ENCODE data around the gene TMEM120A. TPM values are rescaled to one million over a fixed set of nuclear protein-coding genes. Genes with fewer than 3 reads are reported as not detected.

The TMEM120A gene
- total and polyA plus RNA-seq, 12 donors = 132 to 220 (median 152) TPM

- peak overlapping the region in 4 of 10 donors; percentile 13 to 31 (median 21) for H3K27ac ChIP-seq
- no peak overlapping the region for H3K4me3 ChIP-seq
- no peak for TF ChIP-seq CTCF (IDR thresholded peaks at IDR 0.05)
- peak in 1 of 8 donors; percentile 0 for ATAC-seq
- no peaks in the 10 kb centered on the region for H3K27me3 ChIP-seq
- WGBS, 2 donors = 91 to 94% methylated on average over 44 of the region's 44 CpGs
- intact Hi-C loops (cut with DNase I) = loop anchor here in 2 of 10 donors (5.0 kb wide), 1 partner anchor 37 kb away; no protein-coding TSS in a partner anchor
- DNase-seq = no peak
- H3K36me3 ChIP-seq = peaks cover 9 to 90% (median 64%) of the 10 kb centered on the region in 9 donors
- H3K9me3 ChIP-seq = no peaks in the 10 kb centered on the region
- H3K4me1 ChIP-seq = peaks cover 2 to 25% (median 6%) of the 10 kb centered on the region in 9 donors
These were observed 10.0 kb downstream of the TMEM120A start for GRCh38 chr7:75984130-75985008.

GRCh38 chr7:75983471-75984129 is 10.8 kb downstream of the TMEM120A start:
- peak overlapping the region in 4 of 10 donors; percentile 13 to 31 (median 21) for H3K27ac ChIP-seq
- TF ChIP-seq CTCF (IDR thresholded peaks at IDR 0.05) = no peak
- no peaks in the 10 kb centered on the region for H3K27me3 ChIP-seq
- H3K4me1 ChIP-seq = peaks cover 7 to 29% (median 14%) of the 10 kb centered on the region in 9 donors
- H3K36me3 ChIP-seq = peaks cover 9 to 97% (median 69%) of the 10 kb centered on the region in 9 donors
- ATAC-seq (no peak), DNase-seq (no peak)
- WGBS, 2 donors = 84 to 88% methylated on average over 26 of the region's 26 CpGs
- H3K4me3 ChIP-seq = no peak overlapping the region
- intact Hi-C loops (cut with DNase I) = no loop called here
- no peaks in the 10 kb centered on the region for H3K9me3 ChIP-seq

- Histone ChIP-seq H3K4me3 (no peak overlapping the region), H3K36me3 (peaks cover 9 to 96% (median 64%) of the 10 kb centered on the region in 9 donors), H3K27ac (peak overlapping the region in 2 of 10 donors; percentile 2 to 24), H3K9me3 (no peaks in the 10 kb centered on the region), H3K27me3 (no peaks in the 10 kb centered on the region), H3K4me1 (peaks cover 11 to 40% (median 17%) of the 10 kb centered on the region in 9 donors)
- 78 to 91% methylated on average over 22 of the region's 22 CpGs for WGBS, 2 donors
- intact Hi-C loops (cut with DNase I) = no loop called here
- ATAC-seq (peak in 2 of 8 donors; percentile 1 to 3), DNase-seq (no peak)
- no peak for TF ChIP-seq CTCF (IDR thresholded peaks at IDR 0.05)
These were observed 11.9 kb downstream of the TMEM120A start for GRCh38 chr7:75982306-75983064.

All from heart right ventricle (tissue), 16 donors.